ENCODE measurements around the gene TMEM179. TPM values are rescaled to one million over a fixed set of nuclear protein-coding genes. Genes with fewer than 3 reads are reported as not detected.

TMEM179 gene
- total RNA-seq, 1 experiment from 2014 or later = 3.4 TPM

GRCh38 chr14:104600805-104601204, 3.8 kb downstream of the TMEM179 start:
- Histone ChIP-seq H3K4me3 (ENCODE audit: low read depth in 2 of 2, low read length in 2 of 2) (no peak overlapping the region), H3K36me3 (ENCODE audit: control insufficient read depth, insufficient read depth, low read length) (no peaks in the 10 kb centered on the region), H3K9me3 (ENCODE audit: control insufficient read depth, insufficient read depth, low read depth, low read length) (no peaks in the 10 kb centered on the region), H3K4me1 (ENCODE audit: control insufficient read depth, insufficient read depth, low read length) (no peaks in the 10 kb centered on the region), H3K27ac (ENCODE audit: low read length) (no peak overlapping the region), H3K27me3 (ENCODE audit: control insufficient read depth, insufficient read depth, low read length) (peaks cover 1% of the 10 kb centered on the region)
- BruUV-seq (replicated peaks) = no TSS peak
- intact Hi-C loops (cut with micrococcal nuclease; ENCODE audit: unreplicated experiment) = no loop called here
- no peak for ATAC-seq
- DNase-seq (ENCODE audit: low read depth, low spot score) = no peak
- no peak for TF ChIP-seq POLR2AphosphoS5 (IDR thresholded peaks at IDR 0.05; ENCODE audit: low read depth, low read length)
- TF ChIP-seq REST (IDR thresholded peaks at IDR 0.05; ENCODE audit: insufficient read depth in 1 of 2, low read depth in 2 of 2, low read length in 1 of 2) = no peak
- no peak for TF ChIP-seq SIN3A (IDR thresholded peaks at IDR 0.05; ENCODE audit: borderline replicate concordance, insufficient read depth, low read depth, low read length)
- TF ChIP-seq TCF7L2 (IDR thresholded peaks at IDR 0.05; ENCODE audit: low read depth, low read length) = no peak
- TF ChIP-seq, protein P1, sequence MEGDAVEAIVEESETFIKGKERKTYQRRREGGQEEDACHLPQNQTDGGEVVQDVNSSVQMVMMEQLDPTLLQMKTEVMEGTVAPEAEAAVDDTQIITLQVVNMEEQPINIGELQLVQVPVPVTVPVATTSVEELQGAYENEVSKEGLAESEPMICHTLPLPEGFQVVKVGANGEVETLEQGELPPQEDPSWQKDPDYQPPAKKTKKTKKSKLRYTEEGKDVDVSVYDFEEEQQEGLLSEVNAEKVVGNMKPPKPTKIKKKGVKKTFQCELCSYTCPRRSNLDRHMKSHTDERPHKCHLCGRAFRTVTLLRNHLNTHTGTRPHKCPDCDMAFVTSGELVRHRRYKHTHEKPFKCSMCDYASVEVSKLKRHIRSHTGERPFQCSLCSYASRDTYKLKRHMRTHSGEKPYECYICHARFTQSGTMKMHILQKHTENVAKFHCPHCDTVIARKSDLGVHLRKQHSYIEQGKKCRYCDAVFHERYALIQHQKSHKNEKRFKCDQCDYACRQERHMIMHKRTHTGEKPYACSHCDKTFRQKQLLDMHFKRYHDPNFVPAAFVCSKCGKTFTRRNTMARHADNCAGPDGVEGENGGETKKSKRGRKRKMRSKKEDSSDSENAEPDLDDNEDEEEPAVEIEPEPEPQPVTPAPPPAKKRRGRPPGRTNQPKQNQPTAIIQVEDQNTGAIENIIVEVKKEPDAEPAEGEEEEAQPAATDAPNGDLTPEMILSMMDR (IDR thresholded peaks at IDR 0.05) = no peak
- in situ Hi-C loops (cut with HindIII; ENCODE audit: low pct_unique_long_range_greater_than_20kb, low sequenced_read_pairs) = no loop called here
- ChIA-PET CTCF (no interaction called here), POLR2A (no interaction called here)

- no TSS peak for BruUV-seq (replicated peaks)
- no peak for TF ChIP-seq POLR2AphosphoS5 (IDR thresholded peaks at IDR 0.05; ENCODE audit: low read depth, low read length)
- TF ChIP-seq TCF7L2 (IDR thresholded peaks at IDR 0.05; ENCODE audit: low read depth, low read length) = no peak
- TF ChIP-seq SIN3A (IDR thresholded peaks at IDR 0.05; ENCODE audit: borderline replicate concordance, insufficient read depth, low read depth, low read length) = no peak
- TF ChIP-seq REST (IDR thresholded peaks at IDR 0.05; ENCODE audit: insufficient read depth in 1 of 2, low read depth in 2 of 2, low read length in 1 of 2) = no peak
- TF ChIP-seq, protein P1 (IDR thresholded peaks at IDR 0.05) = no peak
- H3K27me3 ChIP-seq (ENCODE audit: control insufficient read depth, insufficient read depth, low read length) = no peaks in the 10 kb centered on the region; the same call in 1 of the 2 replicates
- ATAC-seq (no peak), DNase-seq (ENCODE audit: low read depth, low spot score) (no peak)
- H3K4me1 ChIP-seq (ENCODE audit: control insufficient read depth, insufficient read depth, low read length) = no peaks in the 10 kb centered on the region
- intact Hi-C loops (cut with micrococcal nuclease; ENCODE audit: unreplicated experiment) (no loop called here), in situ Hi-C loops (cut with HindIII; ENCODE audit: low pct_unique_long_range_greater_than_20kb, low sequenced_read_pairs) (no loop called here)
- H3K27ac ChIP-seq (ENCODE audit: low read length) = no peak overlapping the region
- POLR2A ChIA-PET = no interaction called here
- no peaks in the 10 kb centered on the region for H3K36me3 ChIP-seq (ENCODE audit: control insufficient read depth, insufficient read depth, low read length)
- CTCF ChIA-PET = no interaction called here
- no peak overlapping the region for H3K4me3 ChIP-seq (ENCODE audit: low read depth in 2 of 2, low read length in 2 of 2)
- H3K9me3 ChIP-seq (ENCODE audit: control insufficient read depth, insufficient read depth, low read depth, low read length) = no peaks in the 10 kb centered on the region
Observed at GRCh38 chr14:104600141-104600643, 4.4 kb downstream of the TMEM179 start.
